Progenitor cell of endocrine pancreas (in vitro differentiated cells): ENCODE measurements around the gene GPBP1. TPM values are rescaled to one million over a fixed set of nuclear protein-coding genes. Genes with fewer than 3 reads are reported as not detected.
A peak's percentile ranks its signal among the peaks of the same experiment; 100 is the strongest.

ENCODE experiments used
- DNase-seq: peaks from one replicate; pipeline ENCODE4 v3.0.0; 2021; ENCODE audit warnings: low spot score; ENCODE audit not compliant: unreplicated experiment
- H3K27ac Mint-ChIP-seq: 2 replicates; pipeline ENCODE4 v1.8.0; 2021; ENCODE audit warnings: mild to moderate bottlenecking, moderate library complexity, mixed read lengths
- H3K27me3 Mint-ChIP-seq: 2 replicates; pipeline ENCODE4 v1.8.0; 2021; ENCODE audit warnings: mixed read lengths
- H3K36me3 Mint-ChIP-seq: 2 replicates; pipeline ENCODE4 v1.8.0; 2022; ENCODE audit warnings: mixed read lengths; ENCODE audit not compliant: insufficient read depth
- H3K4me1 Mint-ChIP-seq: 2 replicates; pipeline ENCODE4 v1.8.0; 2021; ENCODE audit warnings: low read depth, mixed read lengths
- H3K4me3 Mint-ChIP-seq: 2 replicates; pipeline ENCODE4 v1.8.0; 2021; ENCODE audit warnings: low read depth, mild to moderate bottlenecking, moderate library complexity, mixed read lengths
- H3K9me3 Mint-ChIP-seq: 2 replicates; pipeline ENCODE4 v1.8.0; 2021; ENCODE audit warnings: low read depth, mixed read lengths
- total RNA-seq: library from RNA; stranded (reverse); gene quantifications from 2 replicates; pipeline ENCODE4 v1.2.1, GENCODE V29; 2021
- TF ChIP-seq, protein P1 (sequence below): fragments of 200-600 bp; sonication (generic); IDR thresholded peaks from one replicate; pipeline ENCODE4 v1.5.0; 2021; ENCODE audit warnings: antibody characterized with exemption, mild to moderate bottlenecking; ENCODE audit not compliant: unreplicated experiment

GPBP1 gene
- total RNA-seq, 1 donor from 2014 or later = 135 TPM

DNA sequence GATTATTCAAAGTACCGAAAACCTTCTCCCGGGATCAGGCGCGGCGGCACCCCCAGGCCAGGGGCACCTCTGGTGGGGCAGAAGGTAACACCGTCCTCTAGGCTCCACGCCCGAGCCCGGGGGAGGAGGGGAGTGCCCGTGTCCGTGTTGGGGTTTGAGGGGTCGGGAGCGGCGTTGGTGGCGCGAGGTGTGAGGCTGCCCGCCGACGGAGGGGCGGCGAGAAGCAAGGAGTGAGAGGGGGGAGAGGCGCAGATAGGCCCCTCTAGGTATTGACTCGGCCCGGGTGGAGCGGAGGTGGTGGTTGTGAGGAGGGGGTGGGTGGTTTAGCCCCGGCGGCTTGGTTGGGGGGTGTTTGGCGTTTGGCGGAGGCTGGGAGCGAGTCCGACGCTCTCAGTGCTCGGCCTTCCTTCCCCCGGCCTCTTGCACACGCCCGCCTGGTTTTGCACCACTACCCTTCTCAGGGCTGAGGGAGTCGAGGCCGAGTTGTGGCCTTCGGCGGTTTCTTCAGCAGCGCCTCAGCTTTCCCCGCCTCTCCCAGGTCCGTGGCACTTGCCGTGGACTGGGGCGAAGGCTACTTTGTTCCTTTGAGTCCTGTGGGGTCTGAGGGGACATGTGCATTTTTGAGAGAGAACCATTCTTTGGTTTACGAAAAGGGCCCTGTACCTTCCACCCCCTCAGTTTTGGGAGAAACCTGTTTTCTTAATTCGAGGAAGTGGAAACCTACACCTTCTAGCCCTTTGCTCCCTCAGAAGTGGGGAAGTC is 450 bp downstream of the GPBP1 start:
- Mint-ChIP-seq H3K36me3 (peaks cover 6% of the 10 kb centered on the region), H3K9me3 (no peaks in the 10 kb centered on the region), H3K4me3 (peak overlapping the region; percentile 99), H3K4me1 (peaks cover 43% of the 10 kb centered on the region), H3K27me3 (no peaks in the 10 kb centered on the region), H3K27ac (peak overlapping the region; percentile 100)
- TF ChIP-seq, protein P1, sequence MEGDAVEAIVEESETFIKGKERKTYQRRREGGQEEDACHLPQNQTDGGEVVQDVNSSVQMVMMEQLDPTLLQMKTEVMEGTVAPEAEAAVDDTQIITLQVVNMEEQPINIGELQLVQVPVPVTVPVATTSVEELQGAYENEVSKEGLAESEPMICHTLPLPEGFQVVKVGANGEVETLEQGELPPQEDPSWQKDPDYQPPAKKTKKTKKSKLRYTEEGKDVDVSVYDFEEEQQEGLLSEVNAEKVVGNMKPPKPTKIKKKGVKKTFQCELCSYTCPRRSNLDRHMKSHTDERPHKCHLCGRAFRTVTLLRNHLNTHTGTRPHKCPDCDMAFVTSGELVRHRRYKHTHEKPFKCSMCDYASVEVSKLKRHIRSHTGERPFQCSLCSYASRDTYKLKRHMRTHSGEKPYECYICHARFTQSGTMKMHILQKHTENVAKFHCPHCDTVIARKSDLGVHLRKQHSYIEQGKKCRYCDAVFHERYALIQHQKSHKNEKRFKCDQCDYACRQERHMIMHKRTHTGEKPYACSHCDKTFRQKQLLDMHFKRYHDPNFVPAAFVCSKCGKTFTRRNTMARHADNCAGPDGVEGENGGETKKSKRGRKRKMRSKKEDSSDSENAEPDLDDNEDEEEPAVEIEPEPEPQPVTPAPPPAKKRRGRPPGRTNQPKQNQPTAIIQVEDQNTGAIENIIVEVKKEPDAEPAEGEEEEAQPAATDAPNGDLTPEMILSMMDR = no peak
- peak; percentile 23 for DNase-seq

DNA sequence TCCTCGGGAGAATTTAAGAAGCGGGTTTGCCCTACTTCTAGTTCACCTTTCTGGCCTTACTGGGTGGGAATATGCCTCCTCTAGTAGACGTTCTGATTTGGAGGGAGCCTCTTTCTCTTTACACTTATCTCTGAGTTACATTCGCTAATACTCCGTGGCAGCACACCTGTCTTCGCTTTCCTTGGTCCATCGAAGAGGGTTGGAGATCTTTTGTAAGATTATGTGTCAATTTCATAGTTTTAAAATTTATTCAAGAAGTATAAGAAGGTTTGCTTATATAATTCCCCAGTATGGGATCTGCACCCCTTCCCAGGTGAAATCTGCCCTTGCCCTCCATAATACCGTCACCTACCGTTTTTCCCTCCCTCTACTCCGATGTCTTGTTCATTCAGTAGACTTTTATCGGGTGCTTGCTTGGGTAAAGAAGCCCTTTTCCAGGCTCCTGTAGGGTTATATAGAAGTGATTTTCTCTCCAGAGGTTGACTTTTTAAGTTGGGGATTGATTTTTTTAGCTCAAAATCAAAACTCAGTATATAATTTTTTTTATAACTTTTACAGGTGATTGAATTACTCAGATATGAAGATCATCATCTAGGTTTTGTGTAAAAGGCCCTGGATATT is 1.1 kb downstream of the GPBP1 start:
- Mint-ChIP-seq H3K27me3 (no peaks in the 10 kb centered on the region), H3K27ac (peak overlapping the region; percentile 100), H3K9me3 (no peaks in the 10 kb centered on the region), H3K4me3 (peak overlapping the region; percentile 99), H3K4me1 (peaks cover 49% of the 10 kb centered on the region), H3K36me3 (peaks cover 10% of the 10 kb centered on the region)
- TF ChIP-seq, protein P1 = no peak
- DNase-seq = no peak

DNA sequence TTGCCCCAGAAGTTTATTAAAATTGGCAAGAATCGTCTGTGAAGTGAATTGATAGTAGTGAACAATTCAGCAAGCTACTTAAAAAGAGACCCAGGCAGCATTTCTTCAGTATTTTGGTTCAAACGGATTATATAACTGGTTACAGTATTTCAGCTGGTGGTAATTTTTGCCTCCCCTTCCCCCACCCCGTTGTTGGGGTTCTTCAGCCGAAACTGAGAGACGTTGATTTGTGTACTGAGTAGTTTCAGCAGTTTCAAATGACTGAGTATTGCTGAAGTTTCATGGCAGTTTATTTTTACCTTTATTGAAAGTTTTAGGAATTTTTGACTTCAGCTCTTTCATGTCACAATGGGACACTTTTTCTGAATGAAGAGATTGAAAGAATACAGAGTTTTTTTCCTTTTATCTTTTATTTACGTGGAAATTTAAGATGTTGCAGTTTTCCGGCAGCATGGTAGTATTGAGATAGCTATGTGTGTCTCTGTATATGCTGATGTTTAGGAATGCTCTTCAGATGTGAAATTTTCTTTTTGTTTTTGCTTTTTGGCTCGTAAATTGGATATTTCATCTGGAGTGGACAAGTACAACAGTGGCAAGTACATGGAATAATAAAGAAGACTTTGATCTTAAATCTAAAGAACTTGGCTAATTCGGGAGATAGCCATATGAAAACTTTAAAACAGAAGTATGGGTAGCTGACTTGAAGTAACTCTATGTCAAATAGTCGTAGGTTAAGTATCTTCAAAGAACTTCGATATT is 1.9 kb downstream of the GPBP1 start:
- Mint-ChIP-seq H3K4me1 (peaks cover 49% of the 10 kb centered on the region), H3K27me3 (no peaks in the 10 kb centered on the region), H3K4me3 (peak overlapping the region; percentile 99), H3K9me3 (no peaks in the 10 kb centered on the region), H3K36me3 (peaks cover 10% of the 10 kb centered on the region), H3K27ac (peak overlapping the region; percentile 100)
- TF ChIP-seq, protein P1 = no peak
- no peak for DNase-seq

DNA sequence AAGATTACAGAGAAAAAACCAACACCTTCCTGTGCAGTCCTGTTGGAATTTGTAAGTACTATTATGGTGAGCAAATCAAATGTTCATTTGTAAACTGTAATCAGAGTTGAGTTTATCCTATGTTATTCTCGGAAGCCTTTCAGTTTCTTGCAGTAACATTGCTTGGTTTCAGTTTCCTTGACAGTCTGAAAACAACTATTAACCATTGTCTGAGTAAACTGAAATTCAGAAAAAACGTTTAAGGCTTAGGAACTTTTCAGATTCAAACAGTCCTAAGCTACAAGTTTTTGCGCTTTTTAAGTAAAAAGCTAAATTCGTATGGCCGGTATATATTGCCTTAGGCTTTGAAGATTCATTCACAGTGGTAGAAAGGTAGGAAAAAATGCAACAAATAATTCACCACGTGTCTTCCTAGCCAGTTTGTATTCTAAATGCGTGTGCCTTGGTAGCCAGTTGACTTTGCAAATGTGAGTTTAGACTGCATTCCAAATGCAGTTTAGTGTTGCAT is 2.5 kb downstream of the GPBP1 start:
- H3K4me1 Mint-ChIP-seq = peaks cover 49% of the 10 kb centered on the region
- peak overlapping the region; percentile 100 for H3K27ac Mint-ChIP-seq
- peaks cover 13% of the 10 kb centered on the region for H3K36me3 Mint-ChIP-seq
- H3K9me3 Mint-ChIP-seq = no peaks in the 10 kb centered on the region
- TF ChIP-seq, protein P1 = no peak
- H3K27me3 Mint-ChIP-seq = no peaks in the 10 kb centered on the region
- H3K4me3 Mint-ChIP-seq = peak overlapping the region; percentile 99
- no peak for DNase-seq
